ENCODE measurements around the gene TMTC1. TPM values are rescaled to one million over a fixed set of nuclear protein-coding genes. Genes with fewer than 3 reads are reported as not detected.

The TMTC1 gene
- total and polyA plus RNA-seq, 2 of the 8 experiments (the other 6 are each of a cell fraction or from before 2014, with no cell fraction given) = 15.4 to 20.8 TPM

- H3K4me1 ChIP-seq (replicated peaks in 1 of 4; ENCODE audit: control insufficient read depth in 3 of 4, insufficient read depth in 4 of 4, low read length in 3 of 4) = peaks cover 0 to 8% (median 2%) of the 10 kb centered on the region in 4 experiments; a peak in 4 of 7 replicates
- no peak overlapping the region for H3K4me3 ChIP-seq (ENCODE audit: extremely low read depth in 1 of 4, insufficient read depth in 2 of 4, low read depth in 3 of 4, low read length in 4 of 4)
- H2BK20ac ChIP-seq (ENCODE audit: low read length) = no peak overlapping the region
- H4K20me1 ChIP-seq (replicated peaks in 1 of 2; ENCODE audit: control insufficient read depth in 1 of 2, insufficient read depth in 2 of 2, low read length in 2 of 2) = no peaks in the 10 kb centered on the region
- H4K91ac ChIP-seq (replicated peaks; ENCODE audit: insufficient read length, low read length) = no peak overlapping the region
- H3K14ac ChIP-seq (ENCODE audit: insufficient read length) = no peak overlapping the region
- FAIRE-seq (no peak), DNase-seq (ENCODE audit: low read depth in 1 of 2, low spot score in 2 of 2) (no peak)
- H3K9ac ChIP-seq (replicated peaks in 1 of 4; ENCODE audit: extremely low read depth in 1 of 4, low read depth in 3 of 4, low read length in 3 of 4) = no peak overlapping the region
- H3K18ac ChIP-seq (ENCODE audit: extremely low read depth, low read length) = no peak overlapping the region
- H2AFZ ChIP-seq (ENCODE audit: low read length) = no peak overlapping the region
- peaks cover 3 to 6% of the 10 kb centered on the region in 2 experiments; a peak in 1 of 4 replicates for H3K9me3 ChIP-seq (ENCODE audit: insufficient read depth in 2 of 2, low read depth in 1 of 2, low read length in 1 of 2)
- H3K79me1 ChIP-seq (ENCODE audit: low read depth, low read length) = no peaks in the 10 kb centered on the region
- no peak overlapping the region for H4K5ac ChIP-seq (ENCODE audit: insufficient read length, low read depth, low read length)
- H3K79me2 ChIP-seq (ENCODE audit: control insufficient read depth in 1 of 2, insufficient read depth in 2 of 2, low read length in 2 of 2) = no peaks in the 10 kb centered on the region; a peak in 1 of 4 replicates
- peaks cover 2 to 31% (median 9%) of the 10 kb centered on the region in 4 experiments; a peak in 5 of 8 replicates for H3K36me3 ChIP-seq (ENCODE audit: control insufficient read depth in 2 of 4, insufficient read depth in 4 of 4, low read length in 3 of 4)
- no peaks in the 10 kb centered on the region for H3K23me2 ChIP-seq (ENCODE audit: low read depth, low read length)
- CTCF ChIA-PET (ENCODE audit: partially characterized antibody) = no interaction called here
- 90% methylated on average over 8 of the region's 8 CpGs; no CpG with 5 or more reads in 1 of the 2 experiments for WGBS, 2 experiments (ENCODE audit: extremely low coverage in 1 of 2, insufficient coverage in 1 of 2, insufficient read length in 1 of 2, insufficient replicate concordance in 2 of 2, low coverage in 1 of 2, low lambda C conversion rate in 2 of 2, missing lambda C conversion rate in 1 of 2)
- no peak overlapping the region for H3K4ac ChIP-seq (replicated peaks; ENCODE audit: insufficient read length, low read depth, low read length)
- H2AK5ac ChIP-seq (ENCODE audit: low read depth, low read length) = no peak overlapping the region
- no peak overlapping the region for H2BK120ac ChIP-seq (replicated peaks; ENCODE audit: low read depth, low read length)
- no peak overlapping the region for H3K4me2 ChIP-seq (ENCODE audit: insufficient read depth in 1 of 2, low read depth in 2 of 2, low read length in 2 of 2)
- H3K56ac ChIP-seq (replicated peaks; ENCODE audit: insufficient read length, low read depth, low read length) = no peak overlapping the region
- no peak overlapping the region for H2BK15ac ChIP-seq (ENCODE audit: low read length)
- H2BK5ac ChIP-seq (ENCODE audit: low read depth, low read length) = no peak overlapping the region
- no peaks in the 10 kb centered on the region for H3K27me3 ChIP-seq (replicated peaks in 1 of 4; ENCODE audit: control insufficient read depth in 3 of 4, extremely low read depth in 1 of 4, insufficient read depth in 3 of 4, low read length in 3 of 4)
- no peak overlapping the region for H2BK12ac ChIP-seq (ENCODE audit: low read depth, low read length)
- H3K27ac ChIP-seq (ENCODE audit: low read depth, low read length) = no peak overlapping the region
- POLR2A ChIA-PET (ENCODE audit: partially characterized antibody) = no interaction called here
- no peak overlapping the region for H3K23ac ChIP-seq (ENCODE audit: insufficient read length)
- H4K8ac ChIP-seq (ENCODE audit: extremely low read depth, insufficient read depth, low read length) = no peak overlapping the region
- TF ChIP-seq NRF1 (IDR thresholded peaks at IDR 0.05; ENCODE audit: low read depth, low read length) (no peak), TBP (IDR thresholded peaks at IDR 0.05; ENCODE audit: low read depth, low read length) (no peak), POLR2A (IDR thresholded peaks at IDR 0.05; ENCODE audit: control extremely low read depth in 1 of 2, low read depth in 2 of 2, low read length in 2 of 2) (no peak), BRCA1 (IDR thresholded peaks at IDR 0.05; ENCODE audit: low read depth, low read length) (no peak), SP4 (IDR thresholded peaks at IDR 0.05; ENCODE audit: low read length) (no peak), ATF3 (IDR thresholded peaks at IDR 0.05; ENCODE audit: insufficient read depth, low read depth, low read length) (no peak), CREB1 (IDR thresholded peaks at IDR 0.05) (no peak), CTCF (IDR thresholded peaks at IDR 0.05; ENCODE audit: control extremely low read depth in 1 of 3, insufficient read depth in 1 of 3, low read depth in 1 of 3, low read length in 3 of 3) (no peak), RXRA (IDR thresholded peaks at IDR 0.05; ENCODE audit: insufficient read depth, low read depth, low read length) (no peak), SIX5 (IDR thresholded peaks at IDR 0.05; ENCODE audit: low read depth, low read length) (no peak)
Measured at GRCh38 chr12:29754235-29755189, 29.2 kb downstream of the TMTC1 start.
